Inflammatory macrophage treated with lipopolysaccharide for 4 hours (primary cell): ENCODE results near the gene NLRP1.

Experiments used
- DNase-seq: peaks from one replicate; pipeline ENCODE4 v3.0.0-alpha.2; 2020

Gene NLRP1

DNA sequence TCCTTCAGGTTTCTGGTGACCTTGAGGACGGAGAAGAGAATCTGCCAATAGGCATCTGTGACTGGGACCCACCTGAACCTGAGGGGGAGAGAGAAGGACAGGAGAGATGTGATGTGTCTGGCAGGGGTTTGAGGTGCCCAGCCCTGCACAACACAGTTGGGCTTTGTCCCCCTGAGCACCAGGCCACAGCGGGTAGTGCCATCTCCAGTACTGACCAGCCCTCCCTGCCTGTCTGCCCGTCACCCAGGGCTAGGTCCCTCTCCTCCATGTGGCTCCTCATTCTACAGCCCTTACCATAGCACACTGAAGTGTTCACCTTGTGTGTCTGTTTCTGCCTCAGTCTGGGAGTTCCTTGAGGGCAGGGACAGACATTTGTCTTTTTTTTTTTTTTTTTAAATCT, 30.8 kb downstream of the NLRP1 start:
- DNase-seq: no peak

- DNase-seq: no peak
Observed at GRCh38 chr17:5552841-5553240, 31.5 kb downstream of the NLRP1 start.

DNA sequence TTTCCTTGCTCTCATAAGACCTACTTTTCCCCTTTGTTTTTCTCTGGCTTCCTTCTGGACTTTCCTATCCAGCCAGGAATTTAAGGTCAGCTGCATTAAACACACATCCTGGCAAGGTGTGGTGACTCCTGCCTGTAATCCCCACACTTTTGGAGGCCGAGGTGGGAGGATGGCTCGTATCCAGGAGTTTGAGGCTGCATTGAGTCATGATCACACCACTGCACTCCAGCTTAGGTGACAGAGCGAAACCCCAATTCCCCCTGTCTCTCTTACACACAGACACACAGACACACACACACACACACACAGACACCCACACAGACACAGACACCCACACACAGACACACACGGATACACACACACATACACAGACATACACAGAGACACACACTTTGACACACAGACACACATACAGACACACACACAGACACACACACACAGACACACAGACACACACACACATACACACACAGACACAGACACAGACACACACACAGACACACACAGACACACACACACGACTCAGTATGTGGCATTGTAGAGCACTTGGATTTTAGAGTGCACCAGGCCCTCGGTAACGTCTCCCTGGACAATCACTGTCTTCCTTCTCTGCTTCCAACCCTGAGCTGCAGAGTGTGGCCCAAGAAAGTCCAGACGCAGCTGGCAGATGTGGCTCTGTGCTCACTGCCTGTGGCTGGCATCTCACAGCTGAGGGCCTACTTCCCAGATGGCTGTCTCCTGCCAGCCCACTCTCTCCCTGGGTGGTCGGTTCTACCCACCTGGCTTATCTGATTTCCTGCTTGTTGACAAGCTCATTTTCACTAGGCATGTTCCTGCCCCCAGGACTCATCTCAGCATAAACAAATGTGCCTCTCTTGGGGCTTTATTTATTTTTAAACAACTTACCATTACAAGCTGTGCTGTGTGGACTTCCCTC, 39.0 kb downstream of the NLRP1 start:
- DNase-seq: no peak

GRCh38 chr17:5544115-5544514, 40.2 kb downstream of the NLRP1 start:
- DNase-seq: no peak

DNA sequence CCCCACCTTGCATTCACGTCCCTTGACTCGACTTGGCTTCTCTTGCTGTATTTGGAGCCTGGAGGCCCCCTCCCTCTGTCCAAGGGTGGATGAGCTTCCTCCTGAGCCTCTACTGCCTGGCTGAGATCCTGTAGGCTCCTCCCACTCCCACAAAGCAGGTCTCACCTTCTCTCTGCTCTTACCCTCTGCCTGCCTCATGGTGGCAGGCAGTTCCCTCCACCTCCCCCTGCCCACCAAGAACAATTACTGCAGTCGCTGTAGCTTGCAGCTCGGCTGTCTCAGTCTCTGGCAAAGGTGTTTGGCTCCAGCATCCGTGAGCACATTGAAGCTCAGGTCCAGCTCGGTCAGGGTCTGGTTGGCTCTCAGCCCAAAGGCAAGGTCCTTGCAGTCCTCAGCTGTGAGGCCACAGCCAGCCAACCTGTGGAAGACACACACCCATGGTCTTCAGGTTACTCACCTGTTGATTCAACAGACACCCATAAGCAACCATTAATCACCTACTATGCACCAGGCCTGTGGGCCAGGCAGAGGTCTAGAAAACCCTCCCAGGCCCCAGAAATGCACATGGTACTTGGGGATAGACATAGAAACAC, 42.6 kb downstream of the NLRP1 start:
- no peak for DNase-seq

GRCh38 chr17:5540321-5540720, 44.0 kb downstream of the NLRP1 start:
- DNase-seq: no peak

DNA sequence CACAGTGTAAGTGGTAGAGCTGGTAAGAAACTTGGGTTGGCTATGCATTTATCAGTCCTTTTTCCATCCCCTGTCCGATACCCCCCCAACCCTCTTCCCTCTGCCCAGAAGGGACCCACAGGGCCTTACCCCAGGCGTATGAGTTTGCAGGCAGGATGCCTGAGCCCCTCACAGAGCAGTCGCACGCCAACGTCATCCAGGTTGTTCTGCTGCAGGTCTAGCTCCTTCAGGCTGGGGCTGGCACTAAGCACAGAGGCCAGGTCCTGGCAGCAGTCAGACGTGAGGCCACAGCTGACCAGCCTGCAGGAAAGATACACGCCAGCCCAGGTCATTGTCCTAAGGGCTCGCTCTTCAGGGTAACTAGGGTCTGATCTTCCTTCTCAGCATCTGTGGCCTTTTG, 45.0 kb downstream of the NLRP1 start:
- DNase-seq: no peak

- DNase-seq: no peak
Observed at GRCh38 chr17:5536866-5537650, 47.3 kb downstream of the NLRP1 start.

DNA sequence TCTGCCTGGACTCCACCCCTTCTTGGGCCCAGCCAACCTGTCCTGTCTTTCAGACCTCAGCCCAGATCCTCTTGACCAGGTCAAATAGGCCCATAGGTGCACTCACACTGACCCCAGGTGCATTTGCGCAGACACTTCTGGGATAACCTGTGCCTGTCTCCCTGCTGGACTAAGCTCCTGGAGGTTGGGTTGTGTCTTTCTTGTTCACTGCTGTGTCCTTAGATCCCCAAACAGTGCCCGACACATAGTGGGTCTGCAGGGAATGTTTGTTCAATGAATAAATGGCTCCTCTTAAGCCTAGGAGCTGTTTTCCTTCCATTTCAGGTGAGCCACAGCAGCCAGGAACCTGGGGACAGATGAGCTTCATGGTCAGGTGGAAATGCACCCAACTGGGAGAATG, 48.9 kb downstream of the NLRP1 start:
- DNase-seq: no peak

- DNase-seq: no peak
Observed at GRCh38 chr17:5533486-5534315, 50.6 kb downstream of the NLRP1 start.

GRCh38 chr17:5532581-5532980, 51.7 kb downstream of the NLRP1 start:
- DNase-seq: no peak

DNA sequence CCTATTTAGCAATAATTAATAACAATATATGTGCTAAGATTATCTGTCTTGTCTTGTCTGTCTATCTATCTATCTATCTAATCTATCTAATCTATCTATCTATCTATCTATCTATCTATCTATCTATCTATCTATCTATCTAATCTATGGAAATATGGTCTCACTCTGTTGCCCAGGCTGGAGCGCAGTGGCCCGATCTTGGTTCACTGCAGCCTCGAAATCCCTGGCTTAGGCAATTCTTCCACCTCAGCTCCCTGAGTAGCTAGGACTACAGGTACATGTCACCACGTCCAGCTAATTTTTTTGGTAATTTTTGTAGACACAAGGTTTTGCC, 53.3 kb downstream of the NLRP1 start:
- DNase-seq: no peak

DNA sequence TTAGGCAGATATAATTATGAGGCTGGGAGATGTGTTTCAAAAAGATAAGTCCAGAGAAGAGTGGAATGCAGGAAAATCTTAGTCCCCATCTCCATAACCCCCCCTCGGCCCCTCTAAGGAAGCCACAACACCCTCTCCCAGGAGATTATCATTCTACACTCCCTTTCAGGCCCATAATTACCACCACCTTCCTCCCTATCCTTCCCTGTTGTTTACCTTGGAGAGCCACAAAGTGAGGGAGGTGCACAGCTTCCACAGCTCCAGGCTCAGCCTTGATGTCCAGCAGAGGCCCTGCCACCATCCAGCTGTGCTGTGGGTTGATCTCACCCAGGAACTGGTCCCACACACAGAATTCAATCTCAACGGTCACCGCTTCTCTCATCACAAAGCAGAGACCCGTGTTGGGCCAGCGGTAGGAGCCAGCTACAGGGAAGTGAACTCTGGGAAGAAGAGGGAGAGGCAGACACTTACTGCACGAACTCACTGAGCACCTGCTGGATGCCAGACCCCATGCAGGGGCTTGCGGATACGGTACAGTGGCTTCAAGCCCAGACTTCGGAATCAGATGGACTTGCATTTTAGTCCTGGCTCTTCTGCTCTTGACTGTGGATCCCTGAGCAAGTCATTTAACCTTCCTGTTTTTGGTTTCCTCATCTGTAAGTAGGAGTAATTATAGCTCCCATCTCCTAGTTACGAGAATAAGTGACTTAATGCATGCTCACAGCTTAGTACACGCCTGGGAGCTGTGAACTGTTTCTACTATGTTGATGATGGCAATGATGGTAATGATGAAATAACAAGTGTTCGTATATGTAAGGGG, 53.8 kb downstream of the NLRP1 start:
- peak; percentile 54 for DNase-seq

DNA sequence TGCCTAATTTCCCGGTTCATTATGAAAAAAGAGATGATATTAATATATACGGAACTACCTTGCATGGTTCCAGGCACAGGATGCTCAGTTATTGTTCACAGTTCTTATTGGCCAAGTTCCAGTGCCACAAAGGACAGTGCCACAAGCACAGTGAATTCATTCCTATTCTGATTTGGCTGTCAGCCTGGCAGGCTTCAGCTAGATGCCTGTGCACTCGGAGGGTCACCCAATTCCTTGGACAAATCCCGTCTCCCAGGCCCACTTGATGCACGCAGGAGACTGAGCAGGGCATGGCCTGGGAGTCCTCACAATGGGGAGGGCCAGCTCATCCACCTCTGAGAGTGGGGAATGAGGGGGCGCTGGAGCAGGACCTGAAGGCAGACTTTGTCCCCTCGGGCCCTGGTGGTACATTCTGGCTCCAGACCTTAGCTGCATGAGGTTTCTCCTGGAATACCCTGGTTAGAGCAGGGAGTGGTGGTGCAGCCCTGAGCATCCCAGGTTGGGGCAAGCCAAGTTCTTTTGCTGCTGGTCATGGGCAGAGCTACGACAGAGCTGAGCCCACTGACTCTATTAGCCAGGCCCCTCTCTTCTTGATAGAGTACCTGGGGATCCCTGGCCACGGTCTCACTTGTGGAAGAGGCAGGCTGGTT, 56.6 kb downstream of the NLRP1 start:
- no peak for DNase-seq

GRCh38 chr17:5526821-5527598, 57.3 kb downstream of the NLRP1 start:
- peak; percentile 66 for DNase-seq

GRCh38 chr17:5523249-5523648, 61.1 kb downstream of the NLRP1 start:
- no peak for DNase-seq

- no peak for DNase-seq
Observed at GRCh38 chr17:5522476-5522875, 61.8 kb downstream of the NLRP1 start.

GRCh38 chr17:5516060-5516792, 68.1 kb downstream of the NLRP1 start:
- DNase-seq: no peak

DNA sequence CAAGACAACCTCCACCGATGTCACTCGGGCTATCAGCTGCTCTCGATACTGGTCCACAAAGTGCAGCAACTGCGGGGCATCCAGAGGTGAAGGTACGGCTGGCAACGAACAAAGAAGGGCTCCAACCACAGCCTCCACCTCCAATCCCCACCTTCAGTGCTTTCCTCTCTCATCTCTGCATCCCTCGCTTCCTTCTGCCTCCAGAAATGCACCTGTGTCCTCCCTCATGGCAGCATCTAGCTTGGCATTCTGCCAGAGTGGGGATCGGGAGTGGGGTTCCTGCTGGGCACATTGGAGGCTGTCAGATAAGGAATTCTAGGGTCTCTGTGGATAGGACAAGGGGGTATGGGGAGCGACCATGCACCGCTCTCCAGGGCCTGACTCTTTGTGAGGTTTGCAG, 69.3 kb downstream of the NLRP1 start:
- no peak for DNase-seq

GRCh38 chr17:5513628-5514027, 70.7 kb downstream of the NLRP1 start:
- no peak for DNase-seq
